Smooth muscle cell (in vitro differentiated cells): ENCODE results near the gene MYH15. TPM values are rescaled to one million over a fixed set of nuclear protein-coding genes. Genes with fewer than 3 reads are reported as not detected.

Experiments
- DNase-seq: peaks from one replicate; lab custom pipeline; 2025; ENCODE audit not compliant: unreplicated experiment; lab: John Stamatoyannopoulos, UW
- H2AFZ ChIP-seq: fragments of 200-600 bp; sonication (generic); 2 replicates; pipeline ENCODE4 v1.6.0; 2016; ENCODE audit warnings: antibody characterized with exemption, low read depth, mild to moderate bottlenecking
- H3F3A ChIP-seq: fragments of 200-600 bp; sonication (generic); 2 replicates; pipeline ENCODE4 v1.6.0; 2017; ENCODE audit warnings: antibody characterized with exemption, low read depth
- H3K27ac ChIP-seq: fragments of 200-600 bp; sonication (generic); 2 replicates; pipeline ENCODE4 v1.5.1; 2016; ENCODE audit warnings: low read depth, mild to moderate bottlenecking
- H3K27me3 ChIP-seq: fragments of 200-600 bp; sonication (generic); 2 replicates; pipeline ENCODE4 v1.6.1; 2016; ENCODE audit warnings: low read depth, mild to moderate bottlenecking
- H3K36me3 ChIP-seq: fragments of 200-600 bp; sonication (generic); 2 replicates; pipeline ENCODE4 v1.5.1; 2016; ENCODE audit warnings: low read depth
- H3K4me1 ChIP-seq: fragments of 200-600 bp; sonication (generic); 2 replicates; pipeline ENCODE4 v1.5.1; 2016; ENCODE audit warnings: low read depth
- H3K4me2 ChIP-seq: fragments of 200-600 bp; sonication (generic); 2 replicates; pipeline ENCODE4 v1.6.0; 2016; ENCODE audit warnings: mild to moderate bottlenecking
- H3K4me3 ChIP-seq: fragments of 200-600 bp; sonication (generic); 2 replicates; pipeline ENCODE4 v1.5.1; 2016; ENCODE audit warnings: mild to moderate bottlenecking
- H3K79me2 ChIP-seq: fragments of 200-600 bp; sonication (generic); 2 replicates; pipeline ENCODE4 v1.6.0; 2016; ENCODE audit warnings: low read depth, mild to moderate bottlenecking
- H3K9ac ChIP-seq: fragments of 200-600 bp; sonication (generic); 2 replicates; pipeline ENCODE4 v1.6.0; 2016; ENCODE audit warnings: low read depth
- H3K9me3 ChIP-seq: fragments of 200-600 bp; sonication (generic); replicated peaks from 2 replicates; pipeline ENCODE4 v1.5.1; 2016; ENCODE audit warnings: low read depth
- H4K20me1 ChIP-seq: fragments of 200-600 bp; sonication (generic); 2 replicates; pipeline ENCODE4 v1.6.0; 2016; ENCODE audit warnings: low read depth
- WGBS: methylation state at CpG from one replicate; pipeline ENCODE4 v1.1.7; 2016; ENCODE audit warnings: low lambda C conversion rate; 5-methylcytosine and 5-hydroxymethylcytosine counted together
- polyA plus RNA-seq: library from polyadenylated mRNA; unstranded; fragments of >200 nt; fragmentation: Nextera tagmentation; extraction: Ambion mirVana; gene quantifications from 2 replicates; pipeline ENCODE4 v1.2.1, GENCODE V29; 2016
- total RNA-seq: library from RNA; depleted of rRNA; stranded (reverse); fragments of >200 nt; gene quantifications from 2 replicates; pipeline ENCODE4 v1.2.3, GENCODE V29; 2014
- TF ChIP-seq, protein P1 (sequence below): fragments of 200-600 bp; sonication (generic); IDR thresholded peaks from 2 replicates; pipeline ENCODE4 v1.5.1; 2017; ENCODE audit warnings: borderline replicate concordance, mild to moderate bottlenecking, antibody characterized with exemption; ENCODE audit not compliant: insufficient read depth, poor library complexity, severe bottlenecking

MYH15 gene
- total and polyA plus RNA-seq, 2 experiments from 2014 or later: 0.18 TPM; not detected in 1

DNA sequence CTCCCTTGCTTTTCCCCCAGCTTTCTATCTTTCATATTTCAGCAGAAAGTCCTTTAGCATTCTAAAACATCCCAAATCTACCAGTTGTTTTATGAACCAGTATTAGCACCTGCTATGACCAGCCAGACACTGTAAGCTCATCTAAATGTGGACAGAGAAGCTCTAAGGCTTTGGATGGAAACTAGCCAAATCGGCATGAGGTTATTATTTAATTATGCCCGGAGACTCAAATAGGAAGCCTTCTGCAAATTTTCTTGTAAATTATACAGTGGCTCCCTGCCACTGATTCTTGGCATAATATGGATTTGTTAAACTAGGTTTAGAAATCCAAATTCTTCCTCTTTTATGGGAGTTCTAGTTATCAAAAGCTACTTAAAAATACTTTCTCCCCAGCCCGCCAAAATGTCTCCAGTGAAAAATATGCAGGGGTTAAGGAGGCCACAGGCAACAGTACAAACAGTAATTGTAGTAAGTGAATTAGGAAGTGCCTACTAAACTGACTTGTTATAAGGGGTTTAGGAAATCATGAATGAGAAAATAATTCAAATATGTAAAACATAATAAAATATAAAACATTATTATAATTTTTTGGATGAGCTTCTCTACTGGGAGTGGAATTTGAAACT lies 15.4 kb downstream of the MYH15 start:
- TF ChIP-seq, protein P1, sequence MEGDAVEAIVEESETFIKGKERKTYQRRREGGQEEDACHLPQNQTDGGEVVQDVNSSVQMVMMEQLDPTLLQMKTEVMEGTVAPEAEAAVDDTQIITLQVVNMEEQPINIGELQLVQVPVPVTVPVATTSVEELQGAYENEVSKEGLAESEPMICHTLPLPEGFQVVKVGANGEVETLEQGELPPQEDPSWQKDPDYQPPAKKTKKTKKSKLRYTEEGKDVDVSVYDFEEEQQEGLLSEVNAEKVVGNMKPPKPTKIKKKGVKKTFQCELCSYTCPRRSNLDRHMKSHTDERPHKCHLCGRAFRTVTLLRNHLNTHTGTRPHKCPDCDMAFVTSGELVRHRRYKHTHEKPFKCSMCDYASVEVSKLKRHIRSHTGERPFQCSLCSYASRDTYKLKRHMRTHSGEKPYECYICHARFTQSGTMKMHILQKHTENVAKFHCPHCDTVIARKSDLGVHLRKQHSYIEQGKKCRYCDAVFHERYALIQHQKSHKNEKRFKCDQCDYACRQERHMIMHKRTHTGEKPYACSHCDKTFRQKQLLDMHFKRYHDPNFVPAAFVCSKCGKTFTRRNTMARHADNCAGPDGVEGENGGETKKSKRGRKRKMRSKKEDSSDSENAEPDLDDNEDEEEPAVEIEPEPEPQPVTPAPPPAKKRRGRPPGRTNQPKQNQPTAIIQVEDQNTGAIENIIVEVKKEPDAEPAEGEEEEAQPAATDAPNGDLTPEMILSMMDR: no peak
- no peaks in the 10 kb centered on the region for H3F3A ChIP-seq
- no peak overlapping the region for H3K4me2 ChIP-seq
- WGBS: 98% methylated on average over 3 of the region's 3 CpGs
- no peak overlapping the region for H3K9ac ChIP-seq
- no peak for DNase-seq
- H2AFZ ChIP-seq: no peak overlapping the region
- no peak overlapping the region for H3K4me3 ChIP-seq
- no peaks in the 10 kb centered on the region for H3K9me3 ChIP-seq
- no peaks in the 10 kb centered on the region for H3K79me2 ChIP-seq
- no peaks in the 10 kb centered on the region for H3K27me3 ChIP-seq
- H3K27ac ChIP-seq: no peak overlapping the region
- H3K4me1 ChIP-seq: no peaks in the 10 kb centered on the region
- no peaks in the 10 kb centered on the region for H3K36me3 ChIP-seq
- no peaks in the 10 kb centered on the region for H4K20me1 ChIP-seq

DNA sequence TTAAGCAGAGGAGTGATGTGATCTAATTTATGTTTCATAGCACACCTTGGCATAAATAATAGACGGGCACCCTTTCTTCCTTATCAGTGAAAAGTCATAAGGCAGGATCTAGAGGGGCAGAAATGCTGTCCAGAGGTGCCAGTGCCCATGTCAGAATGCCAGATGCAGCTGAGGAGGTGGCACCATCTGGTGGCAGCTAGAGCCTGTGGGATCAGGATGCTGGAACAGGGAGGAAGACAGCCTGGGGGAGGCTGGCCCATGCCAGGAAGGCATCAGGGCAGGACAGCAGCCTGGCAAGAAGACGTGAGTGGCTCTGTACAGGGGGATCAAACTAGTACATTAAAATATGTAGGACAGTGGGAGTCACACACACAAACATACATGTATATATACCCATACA lies 16.5 kb downstream of the MYH15 start:
- Histone ChIP-seq H3K4me2 (no peak overlapping the region), H3K4me3 (no peak overlapping the region), H3K27ac (no peak overlapping the region), H3K9ac (no peak overlapping the region), H3K4me1 (no peaks in the 10 kb centered on the region), H3K36me3 (no peaks in the 10 kb centered on the region), H2AFZ (no peak overlapping the region), H3K9me3 (no peaks in the 10 kb centered on the region), H3K79me2 (no peaks in the 10 kb centered on the region), H3K27me3 (no peaks in the 10 kb centered on the region), H3F3A (no peaks in the 10 kb centered on the region), H4K20me1 (no peaks in the 10 kb centered on the region)
- TF ChIP-seq, protein P1: peak; percentile 12
- 91% methylated on average over 2 of the region's 2 CpGs for WGBS
- DNase-seq: no peak

DNA sequence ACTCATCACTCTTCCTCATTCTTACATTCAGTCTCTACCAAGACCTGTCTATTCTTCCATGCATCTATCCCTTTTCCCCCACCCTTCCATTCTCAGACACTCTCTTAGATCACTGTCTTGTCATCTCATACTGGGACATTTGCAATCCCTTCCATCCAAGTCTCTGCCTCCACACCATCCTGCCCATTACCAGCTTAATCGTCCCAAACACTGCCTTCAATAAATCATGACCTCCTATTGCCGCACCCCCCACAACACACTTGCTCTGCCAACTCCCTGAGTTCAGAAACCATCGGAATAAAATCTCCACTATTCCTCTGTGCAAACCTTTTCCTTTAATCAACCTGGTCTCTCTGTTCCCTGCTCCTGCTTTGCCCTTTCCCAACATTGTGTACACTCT lies 18.9 kb downstream of the MYH15 start:
- no peak overlapping the region for H2AFZ ChIP-seq
- no peak overlapping the region for H3K9ac ChIP-seq
- no peaks in the 10 kb centered on the region for H3K9me3 ChIP-seq
- H4K20me1 ChIP-seq: no peaks in the 10 kb centered on the region
- DNase-seq: no peak
- no peaks in the 10 kb centered on the region for H3K27me3 ChIP-seq
- TF ChIP-seq, protein P1: no peak
- H3K79me2 ChIP-seq: no peaks in the 10 kb centered on the region
- peaks cover 9% of the 10 kb centered on the region for H3K4me1 ChIP-seq
- no peak overlapping the region for H3K4me2 ChIP-seq
- no peaks in the 10 kb centered on the region for H3F3A ChIP-seq
- H3K4me3 ChIP-seq: no peak overlapping the region
- H3K27ac ChIP-seq: no peak overlapping the region
- H3K36me3 ChIP-seq: no peaks in the 10 kb centered on the region
- WGBS: 88% methylated on average over 3 of the region's 3 CpGs

DNA sequence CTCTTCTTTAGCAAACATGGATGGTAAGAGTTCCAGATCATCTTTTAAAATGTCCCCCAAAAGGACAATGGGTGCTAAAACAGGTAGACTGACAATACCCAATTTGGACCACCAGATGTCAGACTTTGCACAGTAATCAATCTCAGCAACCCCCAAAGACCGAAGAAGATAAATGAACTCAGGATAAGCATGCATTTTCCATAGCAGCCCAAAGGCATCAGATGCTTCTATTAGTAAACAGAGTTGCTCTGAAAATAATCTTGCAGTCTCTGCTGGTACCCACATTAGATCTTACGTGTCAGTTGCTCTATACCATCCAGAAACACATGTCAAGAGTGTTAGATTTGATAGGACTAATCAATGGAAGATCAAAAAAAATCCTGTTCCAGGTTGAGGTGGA lies 20.6 kb downstream of the MYH15 start:
- H3K4me3 ChIP-seq: no peak overlapping the region
- no peaks in the 10 kb centered on the region for H3K27me3 ChIP-seq
- DNase-seq: no peak
- H3K9me3 ChIP-seq: no peaks in the 10 kb centered on the region
- peaks cover 24% of the 10 kb centered on the region for H3K4me1 ChIP-seq
- no peak overlapping the region for H2AFZ ChIP-seq
- no peak overlapping the region for H3K27ac ChIP-seq
- no peaks in the 10 kb centered on the region for H3F3A ChIP-seq
- no peaks in the 10 kb centered on the region for H4K20me1 ChIP-seq
- TF ChIP-seq, protein P1: peak; percentile 79
- WGBS: 14% methylated on average over 2 of the region's 2 CpGs
- no peak overlapping the region for H3K4me2 ChIP-seq
- H3K9ac ChIP-seq: no peak overlapping the region
- H3K79me2 ChIP-seq: no peaks in the 10 kb centered on the region
- no peaks in the 10 kb centered on the region for H3K36me3 ChIP-seq
